Cardiac fibroblast (primary cell): ENCODE results near the gene ANO10.
"Not testable (repeated sequence)": the region's sequence is repeated elsewhere in the genome, so short reads cannot be mapped to it uniquely, and the experiment has no call there.

ENCODE experiments used
- DNase-seq, 2 donors: peaks; one replicate each; pipeline versions ENCODE4 v3.0.0 to v3.0.0-alpha.2; 2010; ENCODE audit warnings: low read depth in 2 of 2
- H3K4me3 ChIP-seq, 2 donors: replicated peaks in 1 of 2; 1 replicate in 1 of 2; 2 replicates in 1 of 2; pipeline ENCODE4 v1.5.1; 2011; ENCODE audit warnings: low read depth in 2 of 2, low read length in 2 of 2, mild to moderate bottlenecking in 2 of 2, moderate library complexity in 1 of 2
- TF ChIP-seq, protein P1 (sequence below): IDR thresholded peaks from one replicate; pipeline ENCODE4 v1.5.1; 2011; ENCODE audit warnings: low read depth, mild to moderate bottlenecking, low read length, inconsistent platforms

Gene ANO10

GRCh38 chr3:43505351-43505750 lies 116.5 kb downstream of the ANO10 start:
- TF ChIP-seq, protein P1, sequence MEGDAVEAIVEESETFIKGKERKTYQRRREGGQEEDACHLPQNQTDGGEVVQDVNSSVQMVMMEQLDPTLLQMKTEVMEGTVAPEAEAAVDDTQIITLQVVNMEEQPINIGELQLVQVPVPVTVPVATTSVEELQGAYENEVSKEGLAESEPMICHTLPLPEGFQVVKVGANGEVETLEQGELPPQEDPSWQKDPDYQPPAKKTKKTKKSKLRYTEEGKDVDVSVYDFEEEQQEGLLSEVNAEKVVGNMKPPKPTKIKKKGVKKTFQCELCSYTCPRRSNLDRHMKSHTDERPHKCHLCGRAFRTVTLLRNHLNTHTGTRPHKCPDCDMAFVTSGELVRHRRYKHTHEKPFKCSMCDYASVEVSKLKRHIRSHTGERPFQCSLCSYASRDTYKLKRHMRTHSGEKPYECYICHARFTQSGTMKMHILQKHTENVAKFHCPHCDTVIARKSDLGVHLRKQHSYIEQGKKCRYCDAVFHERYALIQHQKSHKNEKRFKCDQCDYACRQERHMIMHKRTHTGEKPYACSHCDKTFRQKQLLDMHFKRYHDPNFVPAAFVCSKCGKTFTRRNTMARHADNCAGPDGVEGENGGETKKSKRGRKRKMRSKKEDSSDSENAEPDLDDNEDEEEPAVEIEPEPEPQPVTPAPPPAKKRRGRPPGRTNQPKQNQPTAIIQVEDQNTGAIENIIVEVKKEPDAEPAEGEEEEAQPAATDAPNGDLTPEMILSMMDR, result no peak
- H3K4me3 ChIP-seq, result no peak overlapping the region
- DNase-seq, result peak in 1 of 2 donors; percentile 48

- no peak overlapping the region for H3K4me3 ChIP-seq
- DNase-seq, result peak; percentile 64 to 66
- TF ChIP-seq, protein P1, result peak; percentile 31
Measured at GRCh38 chr3:43503067-43503728, 118.6 kb downstream of the ANO10 start.

GRCh38 chr3:43499256-43499655 lies 122.6 kb downstream of the ANO10 start:
- TF ChIP-seq, protein P1, result no peak
- no peak overlapping the region for H3K4me3 ChIP-seq
- DNase-seq, result no peak

DNA sequence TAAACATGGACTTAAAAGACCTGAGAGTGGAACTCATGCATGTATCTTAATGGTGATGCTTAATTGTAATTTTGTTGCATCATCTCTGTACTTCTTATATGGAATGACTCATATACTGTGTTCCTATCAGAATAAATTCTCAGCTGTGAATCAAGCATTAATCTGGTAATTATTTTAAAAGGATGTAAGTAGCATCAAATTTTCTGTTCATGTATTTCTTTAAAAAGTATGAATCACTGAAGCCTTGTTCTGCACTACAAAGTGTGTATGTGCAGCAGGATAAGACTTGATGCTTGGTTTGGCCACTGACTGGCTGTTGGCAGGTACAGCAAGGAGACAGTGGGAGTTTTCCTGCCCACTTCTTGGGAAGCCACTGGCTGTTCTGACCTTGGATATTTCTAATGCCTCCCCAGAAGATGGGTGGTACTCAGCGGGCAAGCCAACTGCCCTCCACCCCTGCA lies 123.9 kb downstream of the ANO10 start:
- TF ChIP-seq, protein P1, result no peak
- peak; percentile 45 to 51 for DNase-seq
- no peak overlapping the region for H3K4me3 ChIP-seq

DNA sequence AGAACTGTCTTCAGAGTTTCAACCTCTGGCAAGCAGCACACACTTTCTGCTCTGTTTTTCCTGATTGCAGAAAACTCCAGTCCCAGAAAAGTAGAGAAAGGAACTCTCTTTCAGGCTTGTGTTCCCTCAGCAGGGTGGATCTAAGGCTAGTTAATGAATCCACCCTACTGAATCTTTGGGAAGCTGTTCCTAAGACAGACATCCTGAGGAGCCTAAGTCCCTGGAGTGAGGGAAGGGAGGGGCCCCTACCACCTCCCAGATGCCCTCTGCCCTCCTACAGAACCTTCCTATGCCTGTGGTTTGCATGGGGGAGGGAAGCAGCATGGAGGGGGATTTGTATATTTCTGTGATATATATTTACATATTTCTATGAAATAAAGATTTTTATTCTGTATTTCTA lies 124.4 kb downstream of the ANO10 start:
- DNase-seq, result no peak
- TF ChIP-seq, protein P1, result no peak
- H3K4me3 ChIP-seq, result no peak overlapping the region

- H3K4me3 ChIP-seq, result no peak overlapping the region
- DNase-seq, result peak; percentile 42 to 62
- TF ChIP-seq, protein P1, result no peak
Measured at GRCh38 chr3:43496740-43497375, 125.0 kb downstream of the ANO10 start.

GRCh38 chr3:43492932-43493331 lies 128.9 kb downstream of the ANO10 start:
- not testable (repeated sequence) for H3K4me3 ChIP-seq, DNase-seq

DNA sequence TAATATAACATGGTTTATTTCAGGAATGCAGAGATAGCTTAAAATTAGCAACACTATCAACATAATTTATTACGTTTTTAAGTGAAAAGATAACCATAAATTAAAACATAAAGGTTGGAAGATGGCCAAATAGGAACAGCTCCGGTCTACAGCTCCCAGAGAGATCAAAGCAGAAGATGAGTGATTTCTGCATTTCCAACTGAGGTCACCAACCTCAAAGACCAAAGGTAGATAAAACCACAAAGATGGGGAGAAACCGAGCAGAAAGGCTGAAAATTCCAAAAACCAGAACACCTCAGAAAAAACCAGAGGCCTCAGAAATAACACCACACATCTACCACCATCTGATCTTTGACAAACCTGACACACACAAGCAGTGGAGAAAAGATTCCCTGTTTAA lies 130.0 kb downstream of the ANO10 start:
- not testable (repeated sequence) for H3K4me3 ChIP-seq, DNase-seq
